Loucy (cell line): ENCODE measurements around the gene IGSF6.

Source experiments
- H2AFZ ChIP-seq: fragments of 200-600 bp; sonication (generic); 2 replicates; pipeline ENCODE4 v1.6.0; 2016; ENCODE audit warnings: antibody characterized with exemption, mild to moderate bottlenecking, low read length, moderate library complexity
- H3F3A ChIP-seq: fragments of 200-600 bp; 2 replicates; pipeline ENCODE4 v1.6.0; 2016; ENCODE audit warnings: antibody characterized with exemption, low read depth, mild to moderate bottlenecking
- H3K27me3 ChIP-seq: fragments of 200-600 bp; sonication (generic); 2 replicates; pipeline ENCODE4 v1.6.1; 2014; ENCODE audit warnings: low read length, mild to moderate bottlenecking; ENCODE audit not compliant: insufficient read depth, poor library complexity, severe bottlenecking
- H3K36me3 ChIP-seq: fragments of 200-600 bp; sonication (generic); 2 replicates; pipeline ENCODE4 v1.6.1; 2016; ENCODE audit warnings: low read length; ENCODE audit not compliant: insufficient read depth
- H3K4me1 ChIP-seq: fragments of 200-600 bp; sonication (generic); 2 replicates; pipeline ENCODE4 v1.5.1; 2014; ENCODE audit warnings: low read length, mild to moderate bottlenecking; ENCODE audit not compliant: insufficient read depth, poor library complexity, severe bottlenecking
- H3K4me2 ChIP-seq: fragments of 200-600 bp; sonication (generic); 2 replicates; pipeline ENCODE4 v1.6.0; 2014; ENCODE audit warnings: antibody characterized with exemption, low read length, low read depth, mild to moderate bottlenecking; ENCODE audit not compliant: poor library complexity, severe bottlenecking
- H3K4me3 ChIP-seq: fragments of 200-600 bp; sonication (generic); 2 replicates; pipeline ENCODE4 v1.5.1; 2014; ENCODE audit warnings: low read length, mild to moderate bottlenecking, mixed read lengths; ENCODE audit not compliant: poor library complexity, severe bottlenecking
- H3K79me2 ChIP-seq: fragments of 200-600 bp; sonication (generic); 2 replicates; pipeline ENCODE4 v1.6.1; 2014; ENCODE audit warnings: low read length; ENCODE audit not compliant: insufficient read depth
- H3K9ac ChIP-seq: fragments of 200-600 bp; sonication (generic); 2 replicates; pipeline ENCODE4 v1.6.0; 2014; ENCODE audit warnings: mild to moderate bottlenecking, low read depth, low read length, moderate library complexity; ENCODE audit not compliant: poor library complexity, severe bottlenecking
- H3K9me2 ChIP-seq: fragments of 200-600 bp; sonication (generic); replicated peaks from 2 replicates; pipeline ENCODE4 v1.6.1; 2016; ENCODE audit warnings: low read depth, low read length, mixed read lengths
- H3K9me3 ChIP-seq: fragments of 200-600 bp; sonication (generic); 2 replicates; pipeline ENCODE4 v1.6.1; 2014; ENCODE audit warnings: mild to moderate bottlenecking, antibody characterized with exemption, low read length, low read depth; ENCODE audit not compliant: insufficient read depth
- H4K20me1 ChIP-seq: fragments of 200-600 bp; sonication (generic); 2 replicates; pipeline ENCODE4 v1.6.0; 2014; ENCODE audit warnings: antibody characterized with exemption, low read length, mild to moderate bottlenecking; ENCODE audit not compliant: insufficient read depth, poor library complexity, severe bottlenecking
- EZH2phosphoT487 ChIP-seq: fragments of 200-600 bp; IDR thresholded peaks from 2 replicates; pipeline ENCODE4 v1.6.1; 2018; ENCODE audit warnings: antibody characterized with exemption, mild to moderate bottlenecking, moderate library complexity, borderline replicate concordance
- TF ChIP-seq, protein P1 (sequence below): fragments of 200-600 bp; sonication (generic); conservative IDR thresholded peaks from 2 replicates; pipeline ENCODE4 v1.5.1; 2014; ENCODE audit warnings: mild to moderate bottlenecking, antibody characterized with exemption, low read length

The IGSF6 gene, protein sequence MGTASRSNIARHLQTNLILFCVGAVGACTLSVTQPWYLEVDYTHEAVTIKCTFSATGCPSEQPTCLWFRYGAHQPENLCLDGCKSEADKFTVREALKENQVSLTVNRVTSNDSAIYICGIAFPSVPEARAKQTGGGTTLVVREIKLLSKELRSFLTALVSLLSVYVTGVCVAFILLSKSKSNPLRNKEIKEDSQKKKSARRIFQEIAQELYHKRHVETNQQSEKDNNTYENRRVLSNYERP

DNA sequence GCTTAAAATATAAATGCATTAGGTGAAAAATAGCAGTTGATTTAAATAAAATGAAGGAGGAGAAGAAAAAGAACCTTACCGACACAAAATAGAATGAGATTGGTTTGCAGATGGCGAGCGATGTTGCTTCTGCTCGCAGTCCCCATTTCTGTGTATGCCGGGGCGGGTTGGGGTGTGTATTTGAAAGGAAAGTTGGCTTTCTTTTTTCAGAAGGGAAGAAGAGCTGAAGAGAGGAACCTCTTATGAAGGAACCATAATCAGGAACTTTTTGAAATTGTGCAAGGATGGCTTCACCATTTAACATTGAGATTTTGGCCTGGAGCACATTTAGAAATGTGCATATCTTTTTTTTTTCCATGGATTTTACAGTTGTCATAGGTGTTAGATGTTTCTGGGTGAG lies at the start of gene IGSF6:
TSS of gene IGSF6 (minus strand) at position 156 of the 400 bp plus-strand sequence. CDS start at position 146, 10 bp downstream.
- no peak within 1 kb of the TSS for H3K9ac ChIP-seq
- H2AFZ ChIP-seq = no peak within 1 kb of the TSS
- H3K9me3 ChIP-seq = no peaks in the 10 kb centered on the region
- peaks cover 28% of the 10 kb centered on the region for H3K4me1 ChIP-seq
- H3F3A ChIP-seq = peaks cover 11% of the 10 kb centered on the region
- peaks cover 8% of the 10 kb centered on the region for H4K20me1 ChIP-seq
- H3K36me3 ChIP-seq = peaks cover 35% of the 10 kb centered on the region
- TF ChIP-seq, protein P1, sequence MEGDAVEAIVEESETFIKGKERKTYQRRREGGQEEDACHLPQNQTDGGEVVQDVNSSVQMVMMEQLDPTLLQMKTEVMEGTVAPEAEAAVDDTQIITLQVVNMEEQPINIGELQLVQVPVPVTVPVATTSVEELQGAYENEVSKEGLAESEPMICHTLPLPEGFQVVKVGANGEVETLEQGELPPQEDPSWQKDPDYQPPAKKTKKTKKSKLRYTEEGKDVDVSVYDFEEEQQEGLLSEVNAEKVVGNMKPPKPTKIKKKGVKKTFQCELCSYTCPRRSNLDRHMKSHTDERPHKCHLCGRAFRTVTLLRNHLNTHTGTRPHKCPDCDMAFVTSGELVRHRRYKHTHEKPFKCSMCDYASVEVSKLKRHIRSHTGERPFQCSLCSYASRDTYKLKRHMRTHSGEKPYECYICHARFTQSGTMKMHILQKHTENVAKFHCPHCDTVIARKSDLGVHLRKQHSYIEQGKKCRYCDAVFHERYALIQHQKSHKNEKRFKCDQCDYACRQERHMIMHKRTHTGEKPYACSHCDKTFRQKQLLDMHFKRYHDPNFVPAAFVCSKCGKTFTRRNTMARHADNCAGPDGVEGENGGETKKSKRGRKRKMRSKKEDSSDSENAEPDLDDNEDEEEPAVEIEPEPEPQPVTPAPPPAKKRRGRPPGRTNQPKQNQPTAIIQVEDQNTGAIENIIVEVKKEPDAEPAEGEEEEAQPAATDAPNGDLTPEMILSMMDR = no peak
- no peak for TF ChIP-seq EZH2phosphoT487
- H3K4me2 ChIP-seq = no peak within 1 kb of the TSS
- peaks cover 45% of the 10 kb centered on the region for H3K79me2 ChIP-seq
- no peaks in the 10 kb centered on the region for H3K9me2 ChIP-seq
- H3K4me3 ChIP-seq = no peak within 1 kb of the TSS
- no peaks in the 10 kb centered on the region for H3K27me3 ChIP-seq

DNA sequence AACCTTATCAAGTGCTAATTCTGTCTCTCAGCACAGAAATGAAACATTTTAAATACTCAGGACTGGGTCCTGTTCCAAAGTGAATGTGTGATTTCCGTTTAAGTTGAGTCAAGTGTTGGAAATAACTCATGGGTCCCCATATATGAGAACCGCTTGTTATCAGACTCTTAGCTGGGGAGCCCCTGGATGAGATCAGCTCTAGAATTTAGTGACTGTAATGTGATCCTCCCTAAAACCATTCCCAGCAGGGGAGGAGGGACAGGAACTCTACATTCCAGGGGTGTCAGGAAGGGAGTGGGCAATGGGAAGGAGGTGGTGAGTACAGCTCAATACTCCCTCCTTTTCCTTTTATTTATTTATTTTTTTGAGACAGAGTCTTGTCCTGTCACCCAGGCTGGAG lies 48.9 kb upstream of the IGSF6 start:
- H3K4me3 ChIP-seq = no peak overlapping the region
- H3K9me2 ChIP-seq = no peaks in the 10 kb centered on the region
- no peaks in the 10 kb centered on the region for H3K4me1 ChIP-seq
- H3K4me2 ChIP-seq = no peak overlapping the region
- TF ChIP-seq, protein P1 = no peak
- no peak for TF ChIP-seq EZH2phosphoT487
- H3K36me3 ChIP-seq = no peaks in the 10 kb centered on the region
- no peaks in the 10 kb centered on the region for H3K9me3 ChIP-seq
- no peaks in the 10 kb centered on the region for H3K79me2 ChIP-seq
- H4K20me1 ChIP-seq = no peaks in the 10 kb centered on the region
- H3F3A ChIP-seq = no peaks in the 10 kb centered on the region
- no peaks in the 10 kb centered on the region for H3K27me3 ChIP-seq
- no peak overlapping the region for H3K9ac ChIP-seq
- H2AFZ ChIP-seq = no peak overlapping the region

DNA sequence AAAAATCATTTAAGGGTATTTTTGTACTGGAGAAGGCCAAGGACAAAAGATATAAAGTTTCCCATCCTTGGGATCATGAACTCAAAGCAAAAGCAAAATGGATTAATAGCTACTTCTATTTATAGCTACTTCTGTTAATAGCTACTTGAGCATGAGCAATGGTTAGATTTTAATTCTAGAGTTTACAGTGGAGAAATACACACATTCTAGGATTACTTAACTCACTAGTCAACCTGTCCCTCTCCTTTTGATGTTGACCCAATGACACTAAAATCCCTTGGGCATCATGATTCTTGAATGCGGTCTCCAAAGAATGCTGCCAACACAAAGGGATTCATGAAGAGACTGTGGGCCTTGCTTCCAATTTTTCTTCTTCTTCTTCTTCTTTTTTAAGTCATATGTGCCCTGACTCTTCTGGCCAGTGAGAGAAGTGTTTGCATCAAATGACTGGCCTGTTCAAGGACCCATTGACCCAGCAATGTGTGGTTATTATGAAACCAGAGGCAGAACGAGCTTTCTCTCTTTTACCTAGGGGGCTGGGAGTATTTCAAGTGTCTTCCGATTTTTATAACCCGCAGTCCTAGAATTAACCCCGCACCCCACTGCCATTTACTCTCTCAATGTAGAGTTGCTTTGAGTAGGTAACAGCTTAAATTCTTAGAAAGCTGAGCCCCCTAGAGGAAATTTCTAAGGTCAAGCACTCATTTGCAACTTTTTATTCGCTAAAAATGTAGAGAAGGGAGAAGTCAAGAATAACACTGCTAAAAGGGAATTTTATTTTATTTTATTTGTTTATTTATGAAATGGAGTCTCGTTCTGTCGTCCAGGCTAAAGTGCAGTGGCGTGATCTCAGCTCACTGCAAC lies 46.0 kb upstream of the IGSF6 start:
- no peak for TF ChIP-seq EZH2phosphoT487
- TF ChIP-seq, protein P1 = peak; percentile 44
- Histone ChIP-seq H2AFZ (no peak overlapping the region), H3F3A (no peaks in the 10 kb centered on the region), H3K4me2 (no peak overlapping the region), H3K4me1 (no peaks in the 10 kb centered on the region), H4K20me1 (no peaks in the 10 kb centered on the region), H3K27me3 (no peaks in the 10 kb centered on the region), H3K9ac (no peak overlapping the region), H3K79me2 (no peaks in the 10 kb centered on the region), H3K36me3 (no peaks in the 10 kb centered on the region), H3K9me3 (no peaks in the 10 kb centered on the region), H3K4me3 (no peak overlapping the region), H3K9me2 (no peaks in the 10 kb centered on the region)
